Epithelial cell of proximal tubule (primary cell): Measurements from ENCODE around the gene PRDM16. TPM values are rescaled to one million over a fixed set of nuclear protein-coding genes. Genes with fewer than 3 reads are reported as not detected.
A peak's percentile ranks its signal among the peaks of the same experiment; 100 is the strongest.

Experiments
- DNase-seq: peaks from one replicate; pipeline ENCODE4 v3.0.0-alpha.2; 2011; ENCODE audit warnings: low read depth
- H3K4me3 ChIP-seq: 2 replicates; pipeline ENCODE4 v1.5.1; 2011; ENCODE audit warnings: low read depth, mild to moderate bottlenecking, low read length
- total RNA-seq: library from RNA; depleted of rRNA; stranded (reverse); fragments of >200 nt; gene quantifications from 2 replicates; pipeline ENCODE4 v1.2.3, GENCODE V29; 2015
- TF ChIP-seq, protein P1 (sequence below): conservative IDR thresholded peaks from 2 replicates; pipeline ENCODE4 v1.5.1; 2012; ENCODE audit warnings: low read depth, mild to moderate bottlenecking, low read length

PRDM16 gene
- total RNA-seq, 1 donor from 2014 or later = 0.06 TPM

DNA sequence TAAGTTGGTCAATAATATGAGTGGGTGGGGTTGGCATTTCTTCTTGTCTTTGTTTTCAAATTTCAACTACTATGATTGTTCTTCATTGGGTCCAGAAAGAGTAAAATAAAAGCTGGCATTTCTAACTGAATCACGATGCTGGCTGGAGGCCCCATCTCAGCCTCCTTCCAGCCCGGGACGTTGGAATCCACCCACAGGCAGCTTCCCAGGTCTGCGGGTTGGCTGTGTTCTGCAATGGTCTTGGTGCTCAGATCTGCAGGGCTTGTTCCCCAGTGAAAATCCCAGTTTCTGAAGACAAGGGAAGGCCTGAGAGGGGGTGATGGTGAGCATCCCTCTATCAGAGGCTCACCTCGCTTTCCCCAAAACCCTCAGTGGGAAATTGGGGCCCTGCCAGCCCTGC is 330.7 kb downstream of the PRDM16 start:
- no peak for DNase-seq
- no peak overlapping the region for H3K4me3 ChIP-seq
- TF ChIP-seq, protein P1, sequence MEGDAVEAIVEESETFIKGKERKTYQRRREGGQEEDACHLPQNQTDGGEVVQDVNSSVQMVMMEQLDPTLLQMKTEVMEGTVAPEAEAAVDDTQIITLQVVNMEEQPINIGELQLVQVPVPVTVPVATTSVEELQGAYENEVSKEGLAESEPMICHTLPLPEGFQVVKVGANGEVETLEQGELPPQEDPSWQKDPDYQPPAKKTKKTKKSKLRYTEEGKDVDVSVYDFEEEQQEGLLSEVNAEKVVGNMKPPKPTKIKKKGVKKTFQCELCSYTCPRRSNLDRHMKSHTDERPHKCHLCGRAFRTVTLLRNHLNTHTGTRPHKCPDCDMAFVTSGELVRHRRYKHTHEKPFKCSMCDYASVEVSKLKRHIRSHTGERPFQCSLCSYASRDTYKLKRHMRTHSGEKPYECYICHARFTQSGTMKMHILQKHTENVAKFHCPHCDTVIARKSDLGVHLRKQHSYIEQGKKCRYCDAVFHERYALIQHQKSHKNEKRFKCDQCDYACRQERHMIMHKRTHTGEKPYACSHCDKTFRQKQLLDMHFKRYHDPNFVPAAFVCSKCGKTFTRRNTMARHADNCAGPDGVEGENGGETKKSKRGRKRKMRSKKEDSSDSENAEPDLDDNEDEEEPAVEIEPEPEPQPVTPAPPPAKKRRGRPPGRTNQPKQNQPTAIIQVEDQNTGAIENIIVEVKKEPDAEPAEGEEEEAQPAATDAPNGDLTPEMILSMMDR = no peak

DNA sequence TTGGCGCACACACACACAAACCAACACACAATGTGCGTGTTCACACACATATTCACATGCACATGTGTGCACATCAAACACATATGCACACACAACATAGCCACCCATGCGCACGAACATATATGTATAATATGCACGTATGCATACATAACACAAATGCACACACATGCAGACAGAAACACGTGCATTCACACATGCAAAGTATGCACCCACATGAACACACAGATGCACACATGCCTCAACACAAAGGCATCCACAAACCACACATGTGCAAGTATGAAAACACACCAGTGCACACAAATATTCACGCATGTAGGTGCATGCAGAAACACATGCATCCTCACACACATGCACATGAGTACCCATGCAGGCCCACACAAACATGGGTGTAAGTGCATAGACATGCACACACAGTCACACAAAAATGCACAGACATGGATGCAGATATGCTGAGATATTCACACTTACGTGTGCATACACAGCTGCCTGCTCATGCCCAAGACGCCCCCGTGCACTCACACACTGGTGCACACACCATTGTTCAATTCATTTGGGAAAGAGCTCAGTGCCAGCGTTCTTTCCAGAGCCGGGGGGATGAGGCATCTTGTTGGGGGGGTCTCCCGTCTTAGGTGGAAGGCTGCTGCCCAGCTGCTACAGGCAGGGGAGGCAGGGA is 332.7 kb downstream of the PRDM16 start:
- no peak overlapping the region for H3K4me3 ChIP-seq
- TF ChIP-seq, protein P1 = no peak
- no peak for DNase-seq

DNA sequence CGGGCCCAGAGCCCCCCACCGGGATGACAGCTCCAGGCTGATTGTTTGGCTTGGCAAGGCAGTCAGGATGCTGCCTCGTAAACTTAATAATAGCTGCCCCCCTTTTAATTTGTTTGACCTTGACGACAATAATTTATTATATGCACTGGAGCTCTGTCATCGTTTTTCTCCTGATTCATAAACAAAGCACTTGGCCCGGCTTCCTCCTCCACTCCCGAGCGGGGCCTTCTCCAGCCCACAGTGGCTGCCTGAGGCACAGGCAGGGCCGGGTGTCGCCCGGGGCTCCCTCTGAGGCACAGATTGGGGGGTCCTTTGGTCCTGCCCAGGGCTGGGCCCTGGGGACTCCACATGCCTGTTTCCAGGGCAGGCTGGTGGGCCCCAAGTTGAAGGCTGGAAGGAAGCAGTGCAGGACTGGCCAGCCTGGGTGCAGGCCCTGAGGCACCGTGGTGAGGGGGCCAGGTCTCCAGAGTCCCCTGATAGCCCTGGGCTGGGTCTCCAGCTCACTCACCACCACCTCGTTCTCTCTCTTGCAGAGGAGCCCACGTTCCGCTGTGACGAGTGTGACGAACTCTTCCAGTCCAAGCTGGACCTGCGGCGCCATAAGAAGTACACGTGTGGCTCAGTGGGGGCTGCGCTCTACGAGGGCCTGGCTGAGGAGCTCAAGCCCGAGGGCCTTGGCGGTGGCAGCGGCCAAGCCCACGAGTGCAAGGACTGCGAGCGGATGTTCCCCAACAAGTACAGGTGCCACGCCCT is 333.4 kb downstream of the PRDM16 start:
- no peak for DNase-seq
- no peak overlapping the region for H3K4me3 ChIP-seq

DNA sequence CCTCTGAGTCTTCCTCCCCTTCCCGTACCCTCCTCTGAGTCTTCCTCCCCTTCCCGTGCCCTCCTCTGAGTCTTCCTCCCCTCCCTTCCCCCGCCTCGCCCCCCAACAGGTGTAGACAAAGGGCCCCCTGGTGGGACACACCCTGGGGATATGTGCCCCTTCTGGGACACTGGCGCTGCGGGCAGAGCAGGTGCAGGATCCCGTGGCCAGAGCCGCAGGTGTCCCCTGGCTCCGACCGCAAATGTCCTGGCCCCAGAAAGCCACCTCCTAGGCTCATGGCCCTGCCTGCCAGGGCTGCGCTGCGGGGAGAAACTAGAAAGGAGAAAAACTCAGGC is 334.0 kb downstream of the PRDM16 start:
- DNase-seq = no peak
- H3K4me3 ChIP-seq = no peak overlapping the region
- TF ChIP-seq, protein P1 = no peak

More for the DNA sequence above, 333.4 kb downstream of the PRDM16 start:
- TF ChIP-seq, protein P1 = no peak

DNA sequence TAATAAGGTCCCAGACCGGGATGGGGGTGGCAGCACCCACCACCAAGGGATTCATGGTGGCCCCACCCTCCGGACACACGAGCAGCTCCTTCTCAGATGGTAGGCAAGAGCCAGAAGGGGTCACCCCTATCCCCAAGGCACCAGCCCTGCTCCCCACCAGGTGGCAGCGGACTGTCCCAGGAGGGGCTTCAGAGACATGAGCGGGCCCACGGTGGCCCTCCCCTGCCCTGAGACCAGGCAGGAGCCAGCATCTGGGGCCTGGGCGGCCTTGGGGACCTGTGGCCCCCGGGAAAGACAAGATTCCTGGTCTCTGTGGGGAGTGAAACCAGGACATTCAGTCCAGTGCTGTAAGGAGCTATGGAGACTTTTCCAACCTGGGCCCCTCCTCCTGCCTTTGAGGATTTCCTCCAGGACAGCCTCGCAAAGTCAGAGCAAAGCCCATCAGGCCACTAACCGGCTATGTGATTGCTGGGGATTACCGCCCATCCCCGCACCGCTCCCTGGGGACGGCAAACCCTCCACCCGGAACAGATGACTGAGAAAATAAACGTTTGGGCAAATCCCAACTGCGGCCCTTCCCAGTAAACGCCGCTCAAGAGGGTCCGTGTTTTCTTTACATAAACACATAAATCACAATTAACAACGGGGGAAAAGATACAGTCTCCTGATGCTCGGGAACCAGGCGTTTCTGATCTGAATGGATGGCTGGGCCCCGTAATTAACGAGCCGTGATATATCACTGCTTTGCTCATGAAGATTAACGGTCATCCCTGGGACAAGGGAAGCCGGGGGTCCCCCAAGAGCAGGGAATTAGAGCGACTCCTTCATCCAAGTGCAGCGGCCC is 334.6 kb downstream of the PRDM16 start:
- TF ChIP-seq, protein P1 = peak; percentile 31
- no peak for DNase-seq
- no peak overlapping the region for H3K4me3 ChIP-seq

DNA sequence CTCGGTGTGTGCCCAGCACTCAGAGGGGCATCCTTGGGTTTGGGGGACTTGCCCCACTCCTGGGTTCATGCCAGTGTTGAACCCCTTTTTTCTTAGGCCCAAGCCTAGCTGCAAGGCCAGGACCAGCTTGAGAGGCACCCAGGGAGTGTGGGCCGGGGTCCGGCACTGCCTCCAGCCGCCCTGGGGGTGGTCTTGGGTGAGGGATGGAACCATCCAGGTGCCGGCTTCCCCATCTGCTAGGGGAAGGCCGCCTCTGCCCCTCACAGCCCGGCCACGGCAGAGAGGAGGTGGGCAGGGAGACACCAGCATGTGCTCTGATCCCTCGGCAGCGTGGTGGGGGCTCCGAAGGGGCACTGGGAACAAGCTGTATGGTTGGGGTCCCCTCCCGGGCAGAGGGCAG is 335.3 kb downstream of the PRDM16 start:
- TF ChIP-seq, protein P1 = no peak
- DNase-seq = no peak
- no peak overlapping the region for H3K4me3 ChIP-seq
